Gastrocnemius medialis (tissue), 4 donors: Measurements from ENCODE around the gene ALDH3A2. TPM values are rescaled to one million over a fixed set of nuclear protein-coding genes. Genes with fewer than 3 reads are reported as not detected.

Source experiments
- ATAC-seq, 2 donors: fragments of 150-250 bp; one replicate each; pipeline ENCODE4 v1.9.1; 2016
- DNase-seq, 2 donors: peaks; one replicate each; pipeline ENCODE4 v3.0.0-alpha.2; 2019
- H3K27ac ChIP-seq, 4 donors: fragments of 200-600 bp; sonication (generic); 1 replicate in 1 of 4; 2 replicates in 3 of 4; pipeline ENCODE4 v1.5.1; 2016 to 2018; ENCODE audit warnings: mild to moderate bottlenecking in 2 of 4, moderate library complexity in 1 of 4
- H3K27me3 ChIP-seq, 3 donors: fragments of 200-600 bp; sonication (generic) in 2 of 3; 1 replicate in 1 of 3; 2 replicates in 2 of 3; pipeline versions ENCODE4 v1.5.1 to v1.6.0; 2016 to 2019; ENCODE audit warnings: mild to moderate bottlenecking in 1 of 3, moderate library complexity in 1 of 3
- H3K36me3 ChIP-seq, 2 donors: fragments of 200-600 bp; sonication (generic) in 1 of 2; one replicate each; pipeline ENCODE4 v1.5.1; 2017 to 2018
- H3K4me1 ChIP-seq, 2 donors: fragments of 200-600 bp; sonication (generic) in 1 of 2; one replicate each; pipeline ENCODE4 v1.5.1; 2016 to 2017; ENCODE audit warnings: mild to moderate bottlenecking in 2 of 2
- H3K4me3 ChIP-seq, 4 donors: fragments of 200-600 bp; sonication (generic) in 3 of 4; 1 replicate in 1 of 4; 2 replicates in 3 of 4; pipeline ENCODE4 v1.5.1; 2016 to 2019; ENCODE audit warnings: mild to moderate bottlenecking in 2 of 4
- H3K9me3 ChIP-seq, 3 donors: fragments of 200-600 bp; sonication (generic) in 2 of 3; 1 replicate in 1 of 3; 2 replicates in 2 of 3; pipeline ENCODE4 v1.5.1; 2016 to 2019
- CTCF ChIP-seq, 5 experiments: fragments of 450-650 bp in 3 of 5; fragments of 200-600 bp in 2 of 5; sonication (generic) in 2 of 5; IDR thresholded peaks in 4 of 5; conservative IDR thresholded peaks in 1 of 5; 1 replicate in 4 of 5; 2 replicates in 1 of 5; pipeline ENCODE4 v1.5.1; 2016 to 2019; ENCODE audit warnings: antibody characterized with exemption in 5 of 5, mild to moderate bottlenecking in 3 of 5, moderate library complexity in 3 of 5
- POLR2A ChIP-seq, 2 donors: fragments of 450-650 bp; IDR thresholded peaks; one replicate each; pipeline ENCODE4 v1.6.1; 2017; ENCODE audit warnings: antibody characterized with exemption in 2 of 2, mild to moderate bottlenecking in 2 of 2, moderate library complexity in 2 of 2
- in situ Hi-C, 4 donors: fragments of 200-750 bp; cut with MboI; loops; one replicate each; pipeline versions ENCODE4 v1.15.0 to v1.8.0; 2017; ENCODE audit warnings: low sequenced_read_pairs in 4 of 4
- intact Hi-C: fragments of 100-400 bp; cut with DNase I; formaldehyde crosslinking; loops from one replicate; pipeline ENCODE4 v1.15.1; 2023; ENCODE audit warnings: low total_unique reads
- total RNA-seq, 4 donors: library from RNA; depleted of rRNA; stranded (reverse); fragments of >200 nt; gene quantifications; one replicate each; pipeline versions ENCODE4 v1.1.0 to v1.2.3, GENCODE V29; 2016

Gene ALDH3A2
- total RNA-seq, 4 donors from 2014 or later: 87.6 to 117 (median 98.2) TPM

GRCh38 chr17:19651451-19652238, 3.1 kb downstream of the ALDH3A2 start:
- Histone ChIP-seq H3K4me1 (peaks cover 44 to 49% of the 10 kb centered on the region in 2 donors), H3K27me3 (no peaks in the 10 kb centered on the region), H3K4me3 (no peak overlapping the region), H3K9me3 (no peaks in the 10 kb centered on the region), H3K27ac (peak overlapping the region; percentile 9 to 56 (median 42)), H3K36me3 (peaks cover 0 to 40% of the 10 kb centered on the region in 2 donors)
- DNase-seq (no peak), ATAC-seq (no peak)
- intact Hi-C loops (no loop called here), in situ Hi-C loops (no loop called here)
- TF ChIP-seq POLR2A (IDR thresholded peaks at IDR 0.05) (no peak), CTCF (IDR thresholded peaks at IDR 0.05 in 4 of 5, conservative IDR thresholded peaks at IDR 0.05 in 1 of 5) (no peak)

- no peak overlapping the region for H3K4me3 ChIP-seq
These were observed 4.0 kb downstream of the ALDH3A2 start for GRCh38 chr17:19652595-19652994.

GRCh38 chr17:19654342-19654886, 5.9 kb downstream of the ALDH3A2 start:
- in situ Hi-C loops (no loop called here), intact Hi-C loops (no loop called here)
- Histone ChIP-seq H3K9me3 (no peaks in the 10 kb centered on the region), H3K27ac (no peak overlapping the region), H3K4me1 (peaks cover 35 to 36% of the 10 kb centered on the region in 2 donors), H3K4me3 (no peak overlapping the region), H3K27me3 (no peaks in the 10 kb centered on the region), H3K36me3 (peaks cover 0 to 48% of the 10 kb centered on the region in 2 donors)
- TF ChIP-seq POLR2A (IDR thresholded peaks at IDR 0.05) (no peak), CTCF (IDR thresholded peaks at IDR 0.05 in 4 of 5, conservative IDR thresholded peaks at IDR 0.05 in 1 of 5) (no peak)
- ATAC-seq (no peak), DNase-seq (no peak)

More at GRCh38 chr17:19652595-19652994, 4.0 kb downstream of the ALDH3A2 start:
- TF ChIP-seq CTCF (IDR thresholded peaks at IDR 0.05 in 4 of 5, conservative IDR thresholded peaks at IDR 0.05 in 1 of 5): no peak
- TF ChIP-seq POLR2A (IDR thresholded peaks at IDR 0.05): no peak
- DNase-seq (no peak), ATAC-seq (no peak)
- no peaks in the 10 kb centered on the region for H3K9me3 ChIP-seq
- H3K27ac ChIP-seq: peak overlapping the region in 1 of 4 donors; percentile 56
- no peaks in the 10 kb centered on the region for H3K27me3 ChIP-seq
- H3K4me1 ChIP-seq: peaks cover 34 to 40% of the 10 kb centered on the region in 2 donors
- intact Hi-C loops: no loop called here
- H3K36me3 ChIP-seq: peaks cover 0 to 48% of the 10 kb centered on the region in 2 donors
- in situ Hi-C loops: no loop called here

- no peak for DNase-seq
- TF ChIP-seq CTCF (IDR thresholded peaks at IDR 0.05 in 4 of 5, conservative IDR thresholded peaks at IDR 0.05 in 1 of 5): no peak
- TF ChIP-seq POLR2A (IDR thresholded peaks at IDR 0.05): no peak
- Histone ChIP-seq H3K4me3 (no peak overlapping the region), H3K36me3 (peaks cover 0 to 48% of the 10 kb centered on the region in 2 donors), H3K4me1 (peaks cover 36% of the 10 kb centered on the region in 2 donors), H3K27ac (no peak overlapping the region), H3K27me3 (no peaks in the 10 kb centered on the region), H3K9me3 (no peaks in the 10 kb centered on the region)
- intact Hi-C loops (no loop called here), in situ Hi-C loops (no loop called here)
- no peak for ATAC-seq
These were observed 6.3 kb downstream of the ALDH3A2 start for GRCh38 chr17:19654896-19655295.
